CD4-positive, CD25-positive, alpha-beta regulatory T cell (primary cell): ENCODE measurements around the gene ABCC4. TPM values are rescaled to one million over a fixed set of nuclear protein-coding genes. Genes with fewer than 3 reads are reported as not detected.

Experiments used
- ATAC-seq, 2 donors: fragments of 150-1000 bp; cut with Tn5 transposase; one replicate each; pipeline ENCODE4 v1.10.0; 2021; ENCODE audit warnings: low read depth in 2 of 2, moderate number of reproducible peaks in 2 of 2, moderate library complexity in 1 of 2
- DNase-seq, 3 donors: peaks; one replicate each; pipeline versions ENCODE4 v3.0.0 to v3.0.0-alpha.2; 2012 to 2022; ENCODE audit warnings: mixed read lengths in 1 of 3
- H3K27ac ChIP-seq: one replicate; pipeline ENCODE4 v1.7.0; 2013; ENCODE audit warnings: mild to moderate bottlenecking, low read length; ENCODE audit not compliant: insufficient read depth, poor library complexity, severe bottlenecking
- H3K27me3 ChIP-seq: one replicate; pipeline ENCODE4 v1.7.0; 2013; ENCODE audit warnings: low read length; ENCODE audit not compliant: control insufficient read depth, insufficient read depth
- H3K36me3 ChIP-seq: one replicate; pipeline ENCODE4 v1.7.0; 2013; ENCODE audit warnings: mild to moderate bottlenecking, low read length, moderate library complexity; ENCODE audit not compliant: control insufficient read depth, insufficient read depth
- H3K4me1 ChIP-seq: 2 replicates; pipeline ENCODE4 v1.7.0; 2013; ENCODE audit warnings: mild to moderate bottlenecking, low read length; ENCODE audit not compliant: insufficient read depth, control insufficient read depth, poor library complexity, severe bottlenecking
- H3K4me3 ChIP-seq: one replicate; pipeline ENCODE4 v1.7.0; 2013; ENCODE audit warnings: low read depth, mild to moderate bottlenecking, low read length, moderate library complexity
- H3K9me3 ChIP-seq, 2 experiments: 1 replicate in 1 of 2; 2 replicates in 1 of 2; pipeline ENCODE4 v1.7.0; 2013; ENCODE audit warnings: low read length in 2 of 2, mild to moderate bottlenecking in 1 of 2, moderate library complexity in 1 of 2; ENCODE audit not compliant: control insufficient read depth in 2 of 2
- H3K27ac Mint-ChIP-seq, 3 donors: one replicate each; pipeline ENCODE4 v1.8.0; 2020 to 2022; ENCODE audit warnings: mild to moderate bottlenecking in 3 of 3, mixed read lengths in 3 of 3, moderate library complexity in 2 of 3
- H3K27me3 Mint-ChIP-seq: one replicate; pipeline ENCODE4 v1.8.0; 2022; ENCODE audit warnings: mild to moderate bottlenecking, mixed read lengths
- H3K36me3 Mint-ChIP-seq: one replicate; pipeline ENCODE4 v1.8.0; 2020; ENCODE audit warnings: mixed read lengths
- H3K4me1 Mint-ChIP-seq, 4 donors: one replicate each; pipeline ENCODE4 v1.8.0; 2020 to 2022; ENCODE audit warnings: mixed read lengths in 4 of 4, mild to moderate bottlenecking in 1 of 4
- H3K4me3 Mint-ChIP-seq, 4 donors: one replicate each; pipeline ENCODE4 v1.8.0; 2020 to 2022; ENCODE audit warnings: mild to moderate bottlenecking in 4 of 4, mixed read lengths in 4 of 4, moderate library complexity in 3 of 4
- H3K9me3 Mint-ChIP-seq, 7 donors: one replicate each; pipeline ENCODE4 v1.8.0; 2020 to 2022; ENCODE audit warnings: mixed read lengths in 7 of 7, mild to moderate bottlenecking in 3 of 7, moderate library complexity in 2 of 7
- polyA plus RNA-seq, 4 donors: library from polyadenylated mRNA; unstranded; fragments of 300-500 nt; fragmentation: Illumina TruSeq; gene quantifications; one replicate each; pipeline ENCODE4 v1.2.3, GENCODE V29; 2021
- total RNA-seq: library from RNA; stranded (reverse); gene quantifications from one replicate; pipeline ENCODE4 v1.2.3, GENCODE V29; 2022

ABCC4 gene
- total and polyA plus RNA-seq, 5 donors from 2014 or later, result 3.9 to 13.2 (median 6.8) TPM

DNA sequence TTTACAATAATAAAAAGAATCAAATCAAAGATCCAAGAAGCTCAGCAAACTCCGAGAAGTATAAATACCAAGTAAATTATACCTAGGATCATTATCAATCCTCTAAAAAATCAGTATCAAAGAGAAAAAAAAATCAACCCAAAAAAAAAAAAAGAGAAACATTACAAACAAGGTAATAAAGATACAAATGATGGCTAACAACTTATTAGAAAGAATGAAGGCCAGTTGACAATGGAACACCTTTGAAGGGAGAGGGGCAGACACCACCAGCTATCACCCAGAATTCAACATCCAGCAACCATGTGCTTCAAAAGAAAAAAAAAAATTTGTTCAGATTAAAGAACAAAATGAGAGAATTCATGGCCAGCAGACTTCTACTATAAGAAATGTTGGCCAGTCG lies 77.2 kb downstream of the ABCC4 start:
- Mint-ChIP-seq H3K27ac (no peak overlapping the region), H3K4me1 (peaks cover 8 to 18% (median 14%) of the 10 kb centered on the region in 4 donors), H3K36me3 (peaks cover 21% of the 10 kb centered on the region), H3K9me3 (peaks cover 0 to 1% (median 0%) of the 10 kb centered on the region in 7 donors), H3K27me3 (no peaks in the 10 kb centered on the region), H3K4me3 (no peak overlapping the region)
- no peak overlapping the region for H3K27ac ChIP-seq
- DNase-seq, result no peak
- no peak overlapping the region for H3K4me3 ChIP-seq
- H3K4me1 ChIP-seq, result no peaks in the 10 kb centered on the region
- H3K27me3 ChIP-seq, result no peaks in the 10 kb centered on the region
- ATAC-seq, result no peak
- H3K9me3 ChIP-seq, result no peaks in the 10 kb centered on the region
- no peaks in the 10 kb centered on the region for H3K36me3 ChIP-seq

DNA sequence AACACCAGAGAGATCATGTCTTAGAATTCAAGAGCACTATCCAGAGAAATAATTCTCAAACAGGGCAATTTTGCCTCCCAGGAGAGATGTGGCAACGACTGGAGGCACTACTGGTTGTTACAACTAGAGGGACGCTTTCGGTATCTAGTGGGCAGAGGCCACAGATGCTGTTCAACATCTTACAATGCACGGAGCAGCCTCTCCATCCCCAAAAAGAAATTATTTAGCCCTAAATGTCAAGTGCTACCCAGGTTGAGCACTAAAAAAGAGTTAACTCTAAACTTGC lies 78.6 kb downstream of the ABCC4 start:
- H3K36me3 ChIP-seq, result no peaks in the 10 kb centered on the region
- H3K9me3 Mint-ChIP-seq, result peaks cover 0 to 3% (median 0%) of the 10 kb centered on the region in 7 donors
- no peaks in the 10 kb centered on the region for H3K27me3 Mint-ChIP-seq
- no peaks in the 10 kb centered on the region for H3K4me1 ChIP-seq
- H3K9me3 ChIP-seq, result no peaks in the 10 kb centered on the region
- no peak for ATAC-seq
- H3K27ac ChIP-seq, result no peak overlapping the region
- no peak overlapping the region for H3K4me3 Mint-ChIP-seq
- H3K27ac Mint-ChIP-seq, result no peak overlapping the region
- peaks cover 8 to 18% (median 13%) of the 10 kb centered on the region in 4 donors for H3K4me1 Mint-ChIP-seq
- no peak overlapping the region for H3K4me3 ChIP-seq
- no peak for DNase-seq
- peaks cover 29% of the 10 kb centered on the region for H3K36me3 Mint-ChIP-seq
- no peaks in the 10 kb centered on the region for H3K27me3 ChIP-seq

DNA sequence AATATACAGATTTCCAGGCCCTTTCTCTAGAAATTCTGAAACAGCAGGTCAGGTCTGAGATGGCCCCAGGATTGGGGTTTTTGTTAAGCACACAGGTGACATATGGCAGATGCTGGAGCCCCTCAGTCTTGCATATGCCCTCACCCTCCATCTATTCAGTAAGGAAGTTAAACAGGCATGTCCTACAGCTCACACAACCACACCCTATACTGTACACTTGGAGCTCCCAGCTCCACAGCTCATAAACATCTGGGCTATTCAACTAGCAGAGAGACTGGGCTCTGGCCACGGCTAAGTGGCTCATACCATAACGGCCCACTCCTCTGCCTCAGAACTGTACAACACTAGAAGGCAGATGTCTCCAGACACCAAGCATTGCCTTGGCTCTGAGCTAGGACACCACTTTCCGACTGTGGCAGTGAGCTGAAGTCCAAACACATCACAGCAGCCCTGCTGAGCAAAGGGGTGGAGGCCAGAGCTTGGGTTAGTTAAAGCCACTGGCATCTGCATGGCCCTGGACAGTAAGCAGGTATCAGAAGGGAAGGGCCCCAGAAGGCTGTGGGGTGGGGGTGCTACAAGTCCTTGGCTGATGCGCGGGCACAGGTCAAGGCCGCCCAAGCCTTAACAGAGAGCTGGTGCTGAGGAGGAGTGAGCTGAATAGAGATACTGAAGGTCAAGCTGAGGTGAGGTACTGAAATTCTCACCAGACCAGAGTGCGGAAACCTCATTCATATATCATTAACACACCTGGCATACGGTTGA lies 79.1 kb downstream of the ABCC4 start:
- Histone ChIP-seq H3K4me3 (no peak overlapping the region), H3K27ac (no peak overlapping the region), H3K36me3 (no peaks in the 10 kb centered on the region), H3K4me1 (no peaks in the 10 kb centered on the region), H3K9me3 (no peaks in the 10 kb centered on the region), H3K27me3 (no peaks in the 10 kb centered on the region)
- Mint-ChIP-seq H3K27me3 (no peaks in the 10 kb centered on the region), H3K9me3 (peaks cover 0 to 3% (median 0%) of the 10 kb centered on the region in 7 donors), H3K4me3 (no peak overlapping the region), H3K27ac (no peak overlapping the region), H3K4me1 (peaks cover 5 to 13% (median 9%) of the 10 kb centered on the region in 4 donors), H3K36me3 (peaks cover 29% of the 10 kb centered on the region)
- DNase-seq (no peak), ATAC-seq (no peak)

DNA sequence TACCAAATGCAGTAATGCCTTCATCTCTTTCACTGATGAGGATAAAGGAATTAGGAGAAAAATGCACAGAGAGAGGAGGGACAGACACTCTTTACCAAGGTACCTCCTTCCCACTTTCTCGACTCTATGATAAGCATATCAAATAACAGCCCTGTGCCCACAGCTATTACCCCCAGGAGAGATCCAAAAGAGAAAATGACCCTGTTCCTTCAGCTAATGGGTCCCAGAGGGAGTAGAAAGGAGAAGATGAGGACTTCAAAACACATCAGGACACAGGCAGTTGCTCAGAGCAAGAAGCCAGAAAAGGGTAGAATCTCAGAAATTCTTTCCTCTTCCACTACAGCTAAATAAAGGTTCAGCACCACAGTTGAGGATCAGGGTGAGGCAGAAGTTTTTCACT lies 80.6 kb downstream of the ABCC4 start:
- H3K9me3 ChIP-seq, result no peaks in the 10 kb centered on the region
- Mint-ChIP-seq H3K27ac (no peak overlapping the region), H3K4me1 (peaks cover 0 to 17% (median 3%) of the 10 kb centered on the region in 4 donors), H3K9me3 (peaks cover 0 to 3% (median 0%) of the 10 kb centered on the region in 7 donors), H3K27me3 (no peaks in the 10 kb centered on the region), H3K36me3 (peaks cover 29% of the 10 kb centered on the region), H3K4me3 (no peak overlapping the region)
- ATAC-seq (no peak), DNase-seq (no peak)
- no peaks in the 10 kb centered on the region for H3K36me3 ChIP-seq
- no peak overlapping the region for H3K27ac ChIP-seq
- no peaks in the 10 kb centered on the region for H3K27me3 ChIP-seq
- H3K4me3 ChIP-seq, result no peak overlapping the region
- no peaks in the 10 kb centered on the region for H3K4me1 ChIP-seq

DNA sequence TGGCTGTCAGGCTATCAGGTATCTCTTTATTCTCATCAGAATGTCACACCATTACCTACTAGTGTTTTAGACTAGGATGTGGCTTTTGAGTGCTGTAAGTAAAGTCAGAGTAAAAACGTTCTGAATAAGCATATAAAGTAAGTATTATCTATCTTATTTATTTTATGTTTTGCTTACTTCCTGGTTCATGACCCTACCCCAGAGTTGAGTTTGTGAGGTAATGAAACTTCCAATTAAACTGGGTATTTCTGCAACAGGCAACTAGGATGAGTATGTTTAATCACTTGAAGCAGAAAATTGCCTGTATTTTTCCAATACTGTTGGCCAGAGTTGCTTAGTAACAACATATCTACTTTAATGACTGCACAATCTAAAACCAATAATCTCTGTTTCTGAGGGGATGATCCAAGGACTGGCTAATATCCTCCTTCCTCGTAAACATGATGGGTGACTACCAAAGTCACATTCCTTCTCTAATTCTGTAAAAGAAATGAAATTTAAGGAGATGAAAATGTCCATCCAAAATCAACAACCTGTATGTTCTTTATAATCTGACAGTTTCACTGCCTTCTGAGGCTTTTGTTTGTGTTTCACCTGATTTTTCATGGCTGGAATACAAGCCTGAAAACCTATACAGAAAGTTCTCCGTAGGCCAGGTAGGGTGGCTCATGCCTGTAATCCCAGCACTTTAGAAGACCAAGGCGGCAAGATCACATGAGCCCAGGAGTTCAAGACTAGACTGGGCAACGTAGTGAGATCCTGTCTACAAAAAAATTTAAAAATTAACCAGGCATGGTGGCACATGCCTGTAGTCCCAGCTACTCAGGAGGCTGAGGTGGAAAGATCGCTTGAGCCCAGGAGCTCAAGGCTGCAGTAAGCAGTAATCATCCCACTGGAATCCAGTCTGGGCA lies 83.1 kb downstream of the ABCC4 start:
- Histone ChIP-seq H3K36me3 (no peaks in the 10 kb centered on the region), H3K27me3 (no peaks in the 10 kb centered on the region), H3K27ac (no peak overlapping the region), H3K4me3 (no peak overlapping the region), H3K4me1 (no peaks in the 10 kb centered on the region), H3K9me3 (no peaks in the 10 kb centered on the region)
- H3K27ac Mint-ChIP-seq, result peak overlapping the region in 1 of 3 donors; percentile 18
- DNase-seq (no peak), ATAC-seq (no peak)
- peaks cover 32% of the 10 kb centered on the region for H3K36me3 Mint-ChIP-seq
- peaks cover 0 to 23% (median 4%) of the 10 kb centered on the region in 4 donors for H3K4me1 Mint-ChIP-seq
- peaks cover 0 to 2% (median 0%) of the 10 kb centered on the region in 7 donors for H3K9me3 Mint-ChIP-seq
- H3K27me3 Mint-ChIP-seq, result no peaks in the 10 kb centered on the region
- H3K4me3 Mint-ChIP-seq, result no peak overlapping the region

DNA sequence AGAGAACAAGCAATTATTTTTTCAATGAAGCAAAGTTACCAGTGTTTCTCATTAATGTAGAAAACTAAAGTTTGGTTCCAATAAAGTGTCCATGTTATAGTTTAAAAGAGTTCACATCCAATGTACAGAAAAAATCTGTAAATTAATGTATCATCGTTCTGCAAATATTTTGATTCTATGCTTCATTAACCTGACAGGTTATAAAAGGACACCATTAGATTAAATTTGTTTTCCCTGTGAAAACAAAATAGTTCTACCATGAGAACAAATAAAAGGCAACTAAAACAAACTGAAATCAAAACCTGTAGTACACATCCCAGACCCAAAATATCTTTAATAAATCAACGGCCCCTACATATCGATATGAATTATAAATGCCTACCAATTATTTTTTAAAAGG lies 85.1 kb downstream of the ABCC4 start:
- peaks cover 39% of the 10 kb centered on the region for H3K36me3 Mint-ChIP-seq
- Histone ChIP-seq H3K9me3 (no peaks in the 10 kb centered on the region), H3K27me3 (no peaks in the 10 kb centered on the region), H3K36me3 (no peaks in the 10 kb centered on the region), H3K27ac (no peak overlapping the region), H3K4me3 (no peak overlapping the region), H3K4me1 (no peaks in the 10 kb centered on the region)
- H3K9me3 Mint-ChIP-seq, result peaks cover 0 to 2% (median 0%) of the 10 kb centered on the region in 7 donors
- no peak overlapping the region for H3K27ac Mint-ChIP-seq
- H3K4me3 Mint-ChIP-seq, result no peak overlapping the region
- DNase-seq (no peak), ATAC-seq (no peak)
- H3K27me3 Mint-ChIP-seq, result no peaks in the 10 kb centered on the region
- peaks cover 0 to 23% (median 4%) of the 10 kb centered on the region in 4 donors for H3K4me1 Mint-ChIP-seq

DNA sequence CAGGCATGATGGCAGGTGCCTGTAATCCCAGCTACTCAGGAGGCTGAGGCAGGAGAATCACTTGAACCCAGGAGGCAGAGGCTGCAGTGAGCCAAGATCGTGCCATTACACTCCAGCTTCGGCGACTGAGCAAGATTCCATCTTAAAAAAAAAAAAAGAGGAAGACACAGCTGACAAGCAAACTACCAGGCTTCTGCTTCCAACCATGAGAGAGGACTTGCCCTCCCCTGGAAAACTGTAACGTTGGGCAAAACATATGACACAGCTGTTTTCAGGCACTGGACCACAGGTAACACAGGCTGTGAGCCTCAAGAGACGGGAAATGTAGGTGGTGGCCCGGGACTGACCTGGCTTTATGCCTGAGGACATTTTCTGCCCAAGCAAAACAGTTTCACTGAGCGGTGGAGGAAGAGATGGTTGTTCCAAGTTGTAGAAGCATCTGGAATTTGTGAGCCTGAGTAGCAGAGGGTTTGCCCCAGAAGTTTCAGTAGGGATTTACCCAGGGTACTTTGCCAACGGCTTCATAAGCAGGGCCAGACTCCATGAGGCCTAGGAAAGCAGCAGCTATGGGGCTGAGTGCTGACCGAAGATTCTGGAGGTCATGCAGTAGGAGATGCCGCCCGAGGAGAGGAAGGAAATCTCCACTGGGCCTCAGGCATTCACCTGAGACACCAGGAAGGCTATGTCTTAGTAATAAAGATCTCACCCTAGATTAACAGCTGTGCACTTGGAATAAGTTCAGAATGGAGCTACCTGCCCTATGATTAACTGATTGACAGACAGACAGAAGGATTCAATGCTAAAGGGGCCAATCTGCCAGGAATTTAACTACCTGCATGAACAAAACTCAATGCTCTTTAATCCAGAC lies 88.0 kb downstream of the ABCC4 start:
- H3K4me1 Mint-ChIP-seq, result peaks cover 0 to 19% (median under 1%) of the 10 kb centered on the region in 4 donors
- no peak overlapping the region for H3K27ac ChIP-seq
- H3K27ac Mint-ChIP-seq, result no peak overlapping the region
- H3K36me3 ChIP-seq, result no peaks in the 10 kb centered on the region
- ATAC-seq, result no peak
- H3K36me3 Mint-ChIP-seq, result peaks cover 30% of the 10 kb centered on the region
- no peaks in the 10 kb centered on the region for H3K4me1 ChIP-seq
- H3K27me3 Mint-ChIP-seq, result no peaks in the 10 kb centered on the region
- H3K9me3 ChIP-seq, result no peaks in the 10 kb centered on the region
- H3K9me3 Mint-ChIP-seq, result no peaks in the 10 kb centered on the region
- H3K4me3 ChIP-seq, result no peak overlapping the region
- no peaks in the 10 kb centered on the region for H3K27me3 ChIP-seq
- H3K4me3 Mint-ChIP-seq, result no peak overlapping the region
- DNase-seq, result no peak
